ENCODE measurements around the gene PKDREJ. TPM values are rescaled to one million over a fixed set of nuclear protein-coding genes. Genes with fewer than 3 reads are reported as not detected.

PKDREJ gene
- total RNA-seq, 2 experiments from 2014 or later = not detected

DNA sequence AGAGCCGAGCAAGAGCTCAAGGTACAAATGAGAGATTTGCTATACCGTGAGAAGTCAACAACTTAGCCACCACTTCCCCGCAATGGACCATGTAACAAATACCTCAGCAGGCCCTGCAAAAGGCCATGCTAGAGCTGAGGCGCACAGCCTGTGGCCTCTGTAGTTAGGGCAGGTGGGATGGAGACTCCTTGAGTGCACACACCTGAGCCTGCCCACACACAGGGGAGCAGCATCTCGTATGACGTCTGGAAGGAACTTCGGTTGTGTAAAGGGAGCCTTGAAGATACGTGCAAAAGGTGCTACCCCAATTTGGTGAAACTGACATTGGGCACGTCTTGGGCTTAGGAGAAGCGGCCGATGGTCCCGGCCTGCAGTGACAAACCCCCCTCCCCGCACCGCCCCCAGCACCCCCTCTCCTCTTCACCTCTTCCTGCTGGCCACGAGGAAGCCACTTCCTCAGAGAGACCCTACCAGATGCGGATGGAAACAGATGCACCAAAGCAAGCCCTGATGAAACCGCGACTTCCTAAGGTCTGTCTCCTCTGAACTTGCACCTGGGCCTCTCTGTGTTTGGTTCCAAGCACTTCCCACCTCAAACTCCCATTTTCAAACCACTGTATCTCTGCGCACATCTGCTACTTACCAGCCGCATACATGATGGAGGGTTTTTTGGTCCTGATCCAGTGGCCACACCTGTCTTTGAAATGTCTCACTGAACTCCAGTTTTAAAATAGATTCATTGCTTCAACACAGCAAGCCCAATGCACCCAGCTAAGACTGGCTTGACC, 23.7 kb downstream of the PKDREJ start:
- no peak for DNase-seq
- no peaks in the 10 kb centered on the region for H3K9me3 Mint-ChIP-seq
- ChIA-PET POLR2A (interaction anchor here (1.4 to 3.0 kb wide), 2 partner anchors 10 to 57 kb away, joined by 4 to 13 read pairs; partner anchors contain the start of genes CDPF1 and GTSE1), CTCF (no interaction called here)
- no peaks in the 10 kb centered on the region for H3K27me3 Mint-ChIP-seq
- peaks cover 24% of the 10 kb centered on the region for H3K36me3 Mint-ChIP-seq (ENCODE audit: low read depth)
- H3K27ac Mint-ChIP-seq = peak overlapping the region; percentile 64
- H3K4me3 Mint-ChIP-seq = no peak overlapping the region
- peaks cover 22% of the 10 kb centered on the region for H3K4me1 Mint-ChIP-seq

DNA sequence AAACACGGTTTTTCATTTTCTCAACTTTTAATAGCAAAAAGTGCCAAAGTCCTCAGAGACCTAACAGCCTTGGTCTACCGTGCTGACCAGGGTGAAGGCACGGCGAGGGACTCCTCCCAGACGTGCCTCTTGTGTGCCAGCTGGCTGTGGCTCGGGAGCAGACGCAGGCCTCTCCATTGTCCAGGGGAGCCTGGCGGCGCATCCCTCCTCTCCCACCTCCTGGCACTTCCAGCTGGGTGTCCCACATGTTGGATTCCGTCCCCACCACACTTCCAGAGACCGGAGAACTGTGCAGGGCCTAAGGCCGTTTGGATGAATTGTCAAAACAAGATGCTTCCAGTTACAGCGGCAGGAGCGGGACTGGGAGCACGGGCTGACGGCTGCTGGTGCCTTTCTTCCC, 24.6 kb downstream of the PKDREJ start:
- POLR2A ChIA-PET = interaction anchor here (3.0 kb wide), 1 partner anchor 11 kb away, joined by 13 read pairs; the partner anchor contains the start of gene CDPF1
- Mint-ChIP-seq H3K4me1 (peaks cover 22% of the 10 kb centered on the region), H3K36me3 (ENCODE audit: low read depth) (peaks cover 18% of the 10 kb centered on the region), H3K9me3 (no peaks in the 10 kb centered on the region), H3K27me3 (no peaks in the 10 kb centered on the region), H3K27ac (no peak overlapping the region), H3K4me3 (no peak overlapping the region)
- CTCF ChIA-PET = no interaction called here
- no peak for DNase-seq

DNA sequence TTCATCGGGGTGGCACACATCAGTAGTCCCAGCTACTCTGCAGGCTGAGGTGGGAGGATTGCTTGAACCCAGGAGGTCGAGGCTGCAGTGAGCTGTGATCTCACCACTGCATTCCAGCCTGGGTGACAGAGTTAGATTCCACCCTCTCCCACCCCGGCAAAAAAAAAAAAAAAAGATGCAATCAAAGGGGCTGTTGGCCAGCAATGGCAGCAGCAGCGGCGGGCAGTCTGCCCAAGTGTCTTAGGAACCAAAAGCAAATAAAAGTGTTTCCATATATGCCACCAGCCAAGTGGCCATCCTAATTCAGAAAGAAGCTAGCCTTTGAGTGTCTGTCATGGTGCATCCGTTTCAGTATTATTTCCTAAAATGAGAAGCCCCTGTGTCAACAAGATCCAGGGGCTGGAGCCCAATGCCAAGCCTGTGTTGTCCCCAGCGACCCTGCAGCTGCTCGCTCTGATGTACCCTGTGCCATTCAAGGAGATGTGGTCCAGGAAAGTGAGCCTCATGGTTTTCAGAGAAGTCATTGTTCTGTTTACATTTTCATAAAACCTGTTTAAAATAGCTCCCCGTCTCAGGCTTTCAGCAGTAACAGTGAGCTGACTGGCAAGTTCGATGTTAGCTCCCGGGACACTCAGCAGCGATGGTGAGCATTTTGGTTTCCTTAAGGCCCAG, 25.6 kb downstream of the PKDREJ start:
- ChIA-PET CTCF (interaction anchor here (0.7 to 1.4 kb wide), 2 partner anchors 10 to 26 kb away, joined by 3 to 4 read pairs; no protein-coding TSS in a partner anchor), POLR2A (interaction anchor here (0.9 to 3.0 kb wide), 2 partner anchors 10 to 12 kb away, joined by 3 to 13 read pairs; partner anchors contain the start of gene CDPF1)
- Mint-ChIP-seq H3K27ac (no peak overlapping the region), H3K9me3 (no peaks in the 10 kb centered on the region), H3K4me1 (peaks cover 22% of the 10 kb centered on the region), H3K36me3 (ENCODE audit: low read depth) (peaks cover 18% of the 10 kb centered on the region), H3K27me3 (no peaks in the 10 kb centered on the region), H3K4me3 (no peak overlapping the region)
- no peak for DNase-seq

DNA sequence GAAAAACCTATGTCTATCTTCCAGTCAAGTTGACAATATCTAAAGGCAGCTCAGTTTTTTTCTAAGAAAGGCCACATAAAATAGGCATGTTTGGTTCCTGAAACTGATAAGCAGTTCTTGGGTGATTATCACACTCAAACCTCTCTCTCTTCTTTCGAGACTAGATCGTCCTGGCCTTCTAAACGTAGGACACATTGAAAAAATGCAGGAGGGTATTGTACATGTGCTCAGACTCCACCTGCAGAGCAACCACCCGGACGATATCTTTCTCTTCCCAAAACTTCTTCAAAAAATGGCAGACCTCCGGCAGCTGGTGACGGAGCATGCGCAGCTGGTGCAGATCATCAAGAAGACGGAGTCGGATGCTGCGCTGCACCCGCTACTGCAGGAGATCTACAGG, 28.2 kb downstream of the PKDREJ start:
- DNase-seq = no peak
- Mint-ChIP-seq H3K27ac (no peak overlapping the region), H3K27me3 (no peaks in the 10 kb centered on the region), H3K4me1 (peaks cover 12% of the 10 kb centered on the region), H3K9me3 (no peaks in the 10 kb centered on the region), H3K4me3 (no peak overlapping the region), H3K36me3 (ENCODE audit: low read depth) (peaks cover 18% of the 10 kb centered on the region)
- POLR2A ChIA-PET = no interaction called here
- CTCF ChIA-PET = no interaction called here

DNA sequence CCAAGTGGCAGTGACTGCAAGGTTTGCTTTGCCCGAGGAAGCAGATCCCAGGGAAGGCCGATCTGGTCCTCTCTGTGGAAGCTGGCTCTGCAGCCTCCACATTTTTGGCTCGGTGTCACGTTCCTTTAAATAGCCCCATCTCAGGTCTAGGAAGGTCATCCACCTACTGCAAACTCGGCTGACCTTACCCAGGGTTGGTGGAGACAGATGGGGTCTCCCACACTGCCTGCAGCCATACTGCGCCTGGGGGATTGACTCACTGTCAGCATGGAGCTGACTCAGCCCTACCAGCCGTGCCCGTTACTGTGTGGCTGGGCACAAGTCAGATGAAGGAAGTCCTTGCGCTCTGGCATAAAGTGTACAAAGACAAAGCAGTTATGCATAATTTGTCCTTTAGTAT, 29.9 kb downstream of the PKDREJ start:
- DNase-seq = no peak
- Mint-ChIP-seq H3K27ac (no peak overlapping the region), H3K36me3 (ENCODE audit: low read depth) (peaks cover 10% of the 10 kb centered on the region), H3K4me3 (no peak overlapping the region), H3K4me1 (peaks cover 2% of the 10 kb centered on the region), H3K27me3 (no peaks in the 10 kb centered on the region), H3K9me3 (no peaks in the 10 kb centered on the region)
- ChIA-PET POLR2A (no interaction called here), CTCF (no interaction called here)

DNA sequence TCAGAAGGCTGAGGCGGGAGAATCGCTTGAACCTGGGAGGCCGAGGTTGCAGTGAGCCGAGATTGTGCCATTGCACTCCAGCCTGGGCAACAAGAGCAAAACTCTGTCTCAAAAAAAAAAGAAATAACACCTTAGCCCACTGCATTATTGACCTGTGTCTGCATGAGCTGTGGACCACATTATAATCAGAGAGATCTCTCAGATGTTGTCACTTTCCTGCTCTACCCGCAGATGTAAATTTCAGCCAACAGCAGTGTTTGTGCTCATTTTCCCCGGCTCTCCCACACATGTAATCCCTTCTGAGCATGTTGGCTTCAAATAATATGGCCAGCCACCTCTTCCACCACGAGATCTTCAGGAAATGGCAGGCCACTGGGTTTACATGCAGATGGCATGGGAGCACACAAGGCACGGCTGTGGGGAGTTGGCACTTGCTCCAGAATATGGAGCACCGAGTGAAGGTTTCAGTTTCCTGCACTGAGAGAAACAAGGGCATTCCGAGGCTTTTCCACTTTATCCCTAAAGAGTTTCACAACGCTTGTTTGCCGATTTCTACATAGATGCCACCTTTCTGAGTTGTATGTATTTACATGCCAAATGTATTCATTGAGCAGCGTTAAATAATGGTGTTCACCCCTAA, 32.8 kb downstream of the PKDREJ start:
- Mint-ChIP-seq H3K27me3 (no peaks in the 10 kb centered on the region), H3K4me3 (no peak overlapping the region), H3K4me1 (no peaks in the 10 kb centered on the region), H3K36me3 (ENCODE audit: low read depth) (peaks cover 4% of the 10 kb centered on the region), H3K27ac (no peak overlapping the region), H3K9me3 (no peaks in the 10 kb centered on the region)
- ChIA-PET CTCF (no interaction called here), POLR2A (no interaction called here)
- no peak for DNase-seq

DNA sequence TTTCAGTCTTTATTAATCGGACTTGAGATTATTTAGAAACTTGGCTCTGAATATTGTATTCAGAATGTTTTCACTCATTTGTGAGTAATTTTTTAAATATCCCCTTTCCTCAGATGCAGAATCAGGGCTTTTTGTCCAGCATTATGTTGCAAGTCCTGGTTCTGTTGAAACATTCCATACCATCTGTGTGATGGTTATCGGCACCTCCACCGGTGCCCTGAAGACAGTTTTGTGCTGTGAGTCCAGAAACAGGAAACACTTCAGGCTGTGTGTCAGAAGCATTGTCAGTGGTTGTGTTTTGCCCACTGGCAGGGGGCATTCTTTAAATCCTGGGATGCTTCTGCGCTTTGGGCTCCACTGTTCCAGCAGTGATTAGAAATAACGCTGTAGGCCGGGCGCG, 33.4 kb downstream of the PKDREJ start:
- H3K9me3 Mint-ChIP-seq = no peaks in the 10 kb centered on the region
- no peak overlapping the region for H3K27ac Mint-ChIP-seq
- ChIA-PET POLR2A (no interaction called here), CTCF (no interaction called here)
- DNase-seq = no peak
- H3K4me1 Mint-ChIP-seq = no peaks in the 10 kb centered on the region
- peaks cover 4% of the 10 kb centered on the region for H3K36me3 Mint-ChIP-seq (ENCODE audit: low read depth)
- H3K4me3 Mint-ChIP-seq = no peak overlapping the region
- H3K27me3 Mint-ChIP-seq = no peaks in the 10 kb centered on the region

DNA sequence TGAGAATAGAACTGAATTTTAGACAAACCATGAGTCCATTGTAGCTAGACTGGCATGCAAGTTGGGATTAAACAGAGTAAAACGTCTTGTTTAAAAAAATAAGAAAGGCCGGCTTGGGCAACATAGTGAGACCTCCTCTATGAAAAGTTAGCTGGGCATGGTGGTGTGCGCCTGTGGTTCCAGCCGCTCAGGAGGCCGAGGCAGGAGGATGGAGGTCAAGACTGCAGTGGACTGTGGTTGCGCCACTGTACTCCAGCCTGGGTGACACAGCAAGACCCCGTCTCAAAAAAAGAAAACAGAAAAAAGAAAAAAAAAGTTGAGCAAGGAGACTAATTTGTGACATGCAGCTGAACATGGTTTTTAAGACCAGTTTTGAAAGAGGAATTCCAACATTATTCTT, 36.6 kb downstream of the PKDREJ start:
- ChIA-PET POLR2A (interaction anchor here (1.5 kb wide), 1 partner anchor 18 kb away, joined by 4 read pairs; no protein-coding TSS in a partner anchor), CTCF (interaction anchor here (0.9 kb wide), 1 partner anchor 85 kb away, joined by 3 read pairs; no protein-coding TSS in a partner anchor)
- no peak for DNase-seq
- Mint-ChIP-seq H3K4me1 (no peaks in the 10 kb centered on the region), H3K36me3 (ENCODE audit: low read depth) (peaks cover 7% of the 10 kb centered on the region), H3K9me3 (no peaks in the 10 kb centered on the region), H3K4me3 (no peak overlapping the region), H3K27ac (no peak overlapping the region), H3K27me3 (no peaks in the 10 kb centered on the region)

DNA sequence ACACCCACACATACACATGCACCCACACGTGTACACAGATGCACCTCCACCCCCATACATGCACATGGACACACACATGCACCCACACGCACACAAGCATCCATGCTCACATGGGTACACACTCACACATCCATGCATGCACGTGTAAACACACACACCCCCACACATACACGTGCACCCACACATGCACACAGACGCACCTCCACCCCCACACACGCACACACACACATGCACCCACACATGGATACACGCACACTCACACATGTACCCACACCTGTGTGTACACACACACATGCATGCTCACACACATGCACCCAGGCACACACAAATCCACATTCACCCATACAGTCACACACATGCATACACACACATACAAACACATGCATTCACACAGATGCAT, 37.5 kb downstream of the PKDREJ start:
- Mint-ChIP-seq H3K36me3 (ENCODE audit: low read depth) (peaks cover 15% of the 10 kb centered on the region), H3K27ac (no peak overlapping the region), H3K4me3 (no peak overlapping the region), H3K4me1 (peaks cover 6% of the 10 kb centered on the region), H3K27me3 (no peaks in the 10 kb centered on the region), H3K9me3 (no peaks in the 10 kb centered on the region)
- CTCF ChIA-PET = no interaction called here
- DNase-seq = no peak
- POLR2A ChIA-PET = no interaction called here

DNA sequence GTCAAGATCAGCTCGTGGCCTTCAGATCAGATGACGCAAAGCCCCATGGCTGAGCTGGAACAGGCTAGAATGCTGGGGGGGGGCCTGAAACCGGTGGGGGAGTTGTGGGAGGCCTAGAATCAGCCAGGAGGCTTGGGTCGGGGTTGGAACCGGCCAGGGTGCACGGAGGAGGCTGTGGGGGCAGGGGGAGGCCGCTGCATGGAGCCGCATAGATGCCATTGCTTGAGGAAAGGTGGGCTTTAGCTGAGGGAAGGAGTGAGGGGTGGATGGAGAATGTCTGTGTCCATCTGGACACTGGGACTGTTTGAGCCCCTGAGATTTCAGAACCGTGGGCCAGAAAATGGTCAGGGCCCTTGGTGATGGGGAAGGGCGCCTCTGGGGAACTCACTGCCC, 38.2 kb downstream of the PKDREJ start:
- POLR2A ChIA-PET = no interaction called here
- H3K4me1 Mint-ChIP-seq = peaks cover 9% of the 10 kb centered on the region

DNA sequence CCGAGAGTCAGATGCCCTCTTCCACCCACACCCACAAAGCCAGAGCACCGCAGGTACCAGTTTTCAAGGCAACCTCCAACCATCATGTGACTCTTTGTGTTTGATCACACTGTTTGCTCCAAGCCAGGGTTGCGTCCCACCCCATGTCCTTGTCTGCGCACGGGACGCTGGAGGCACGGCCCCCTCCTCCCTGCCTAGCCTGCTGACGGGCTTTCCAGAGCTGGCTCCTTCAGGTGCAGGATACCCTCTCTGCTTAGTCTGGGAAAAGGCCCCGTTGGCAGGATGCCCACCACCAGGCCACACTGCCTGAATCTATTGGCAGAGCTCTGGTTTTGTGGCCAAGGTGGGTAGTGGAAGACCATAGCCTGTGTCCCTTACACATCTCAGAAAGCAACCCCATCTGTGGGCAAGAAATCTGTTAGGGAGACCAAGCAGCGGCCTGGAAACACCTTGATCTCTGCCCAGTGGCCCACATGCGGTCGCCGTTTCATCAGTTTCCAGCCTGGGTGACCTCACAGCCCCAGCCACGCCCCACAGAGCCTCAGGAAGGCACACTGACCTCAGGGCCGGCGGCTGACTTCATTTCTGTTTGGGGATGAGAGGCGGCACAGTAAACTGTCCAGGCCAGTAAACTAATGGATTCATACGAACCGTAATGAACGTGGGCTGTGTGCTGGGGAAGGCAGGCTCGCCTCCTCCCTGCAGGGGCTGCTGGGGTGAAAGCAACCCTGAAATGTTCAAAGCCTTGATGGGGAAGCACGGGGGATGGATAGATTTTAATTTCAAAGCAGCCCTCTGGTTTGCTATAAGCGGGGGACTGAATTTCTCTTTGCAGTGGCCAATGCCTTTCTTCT, 38.9 kb downstream of the PKDREJ start:
- Mint-ChIP-seq H3K27me3 (no peaks in the 10 kb centered on the region), H3K36me3 (ENCODE audit: low read depth) (peaks cover 25% of the 10 kb centered on the region), H3K4me3 (no peak overlapping the region), H3K4me1 (peaks cover 15% of the 10 kb centered on the region), H3K9me3 (no peaks in the 10 kb centered on the region), H3K27ac (no peak overlapping the region)
- POLR2A ChIA-PET = no interaction called here
- CTCF ChIA-PET = no interaction called here
- no peak for DNase-seq

More for the DNA sequence above, 38.2 kb downstream of the PKDREJ start:
- CTCF ChIA-PET = no interaction called here
- no peak for DNase-seq
- peaks cover 19% of the 10 kb centered on the region for H3K36me3 Mint-ChIP-seq (ENCODE audit: low read depth)
- H3K27me3 Mint-ChIP-seq = no peaks in the 10 kb centered on the region
- H3K9me3 Mint-ChIP-seq = no peaks in the 10 kb centered on the region
- no peak overlapping the region for H3K4me3 Mint-ChIP-seq
- no peak overlapping the region for H3K27ac Mint-ChIP-seq

DNA sequence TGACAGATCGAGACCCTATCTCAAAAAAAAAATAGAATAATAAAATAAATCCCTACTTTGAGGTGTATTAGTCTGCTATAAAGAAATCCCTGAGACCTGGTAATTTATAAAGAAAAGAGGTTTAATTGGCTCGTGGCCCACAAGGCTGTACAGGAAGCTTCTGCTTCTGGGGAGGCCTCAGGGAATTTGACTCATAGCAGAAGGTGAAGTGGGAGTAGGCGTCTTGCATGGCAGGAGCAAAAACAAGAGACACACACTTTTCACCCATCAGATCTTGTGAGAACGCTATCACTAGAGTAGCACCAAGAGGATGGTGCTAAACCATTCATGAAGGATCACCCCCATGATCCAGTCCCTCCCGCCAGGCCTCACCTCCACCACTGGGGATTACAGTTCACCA, 42.2 kb downstream of the PKDREJ start:
- CTCF ChIA-PET = interaction anchor here (0.6 kb wide), 1 partner anchor 588 kb away, joined by 3 read pairs; no protein-coding TSS in a partner anchor
- H3K27ac Mint-ChIP-seq = no peak overlapping the region
- H3K4me1 Mint-ChIP-seq = peaks cover 17% of the 10 kb centered on the region
- POLR2A ChIA-PET = interaction anchor here (0.7 kb wide), 1 partner anchor 163 kb away, joined by 3 read pairs; no protein-coding TSS in a partner anchor
- H3K9me3 Mint-ChIP-seq = no peaks in the 10 kb centered on the region
- H3K36me3 Mint-ChIP-seq (ENCODE audit: low read depth) = peaks cover 32% of the 10 kb centered on the region
- DNase-seq = no peak
- H3K4me3 Mint-ChIP-seq = no peak overlapping the region
- H3K27me3 Mint-ChIP-seq = no peaks in the 10 kb centered on the region

All from activated CD4-positive, alpha-beta memory T cell treated with anti-CD3 and anti-CD28 coated beads, Interleukin-2, amount 10 ng/mL, durations not matched to agents 7 days and 5 days (primary cell).